Measurements from ENCODE around the gene GFOD1. TPM values are rescaled to one million over a fixed set of nuclear protein-coding genes. Genes with fewer than 3 reads are reported as not detected.

GFOD1 gene
- total and polyA plus RNA-seq, 2 of the 4 experiments (the other 2 are of a cell fraction) = 1.8 to 3.4 TPM

GRCh38 chr6:13348334-13349113 is 138.9 kb downstream of the GFOD1 start (continued):
- TF ChIP-seq, protein P1, sequence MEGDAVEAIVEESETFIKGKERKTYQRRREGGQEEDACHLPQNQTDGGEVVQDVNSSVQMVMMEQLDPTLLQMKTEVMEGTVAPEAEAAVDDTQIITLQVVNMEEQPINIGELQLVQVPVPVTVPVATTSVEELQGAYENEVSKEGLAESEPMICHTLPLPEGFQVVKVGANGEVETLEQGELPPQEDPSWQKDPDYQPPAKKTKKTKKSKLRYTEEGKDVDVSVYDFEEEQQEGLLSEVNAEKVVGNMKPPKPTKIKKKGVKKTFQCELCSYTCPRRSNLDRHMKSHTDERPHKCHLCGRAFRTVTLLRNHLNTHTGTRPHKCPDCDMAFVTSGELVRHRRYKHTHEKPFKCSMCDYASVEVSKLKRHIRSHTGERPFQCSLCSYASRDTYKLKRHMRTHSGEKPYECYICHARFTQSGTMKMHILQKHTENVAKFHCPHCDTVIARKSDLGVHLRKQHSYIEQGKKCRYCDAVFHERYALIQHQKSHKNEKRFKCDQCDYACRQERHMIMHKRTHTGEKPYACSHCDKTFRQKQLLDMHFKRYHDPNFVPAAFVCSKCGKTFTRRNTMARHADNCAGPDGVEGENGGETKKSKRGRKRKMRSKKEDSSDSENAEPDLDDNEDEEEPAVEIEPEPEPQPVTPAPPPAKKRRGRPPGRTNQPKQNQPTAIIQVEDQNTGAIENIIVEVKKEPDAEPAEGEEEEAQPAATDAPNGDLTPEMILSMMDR (conservative IDR thresholded peaks at IDR 0.05; ENCODE audit: low read depth, low read length) = no peak

GRCh38 chr6:13346245-13346644 is 141.2 kb downstream of the GFOD1 start:
- intact Hi-C loops (cut with micrococcal nuclease) (no loop called here), dilution Hi-C loops (cut with HindIII; ENCODE audit: low sequenced_read_pairs, unreplicated experiment) (no loop called here), in situ Hi-C loops (cut with MboI; ENCODE audit: low sequenced_read_pairs) (no loop called here)
- H4K8ac ChIP-seq (ENCODE audit: low read depth in 2 of 2, low read length in 2 of 2) = no peak overlapping the region
- H3K27ac ChIP-seq (ENCODE audit: insufficient read depth, low read length) = no peak overlapping the region
- H3K36me3 ChIP-seq (ENCODE audit: control insufficient read depth, insufficient read depth, low read length) = no peaks in the 10 kb centered on the region
- no peaks in the 10 kb centered on the region for H3K79me1 ChIP-seq (ENCODE audit: low read depth in 1 of 2, low read length in 2 of 2)
- ATAC-seq (ENCODE audit: low read depth) (no peak), DNase-seq (no peak)
- H2BK20ac ChIP-seq (ENCODE audit: low read depth, low read length) = no peak overlapping the region
- POLR2A ChIA-PET (ENCODE audit: unreplicated experiment) = no interaction called here
- no peak overlapping the region for H2BK15ac ChIP-seq (ENCODE audit: low read depth, low read length)
- no peaks in the 10 kb centered on the region for H4K20me1 ChIP-seq (ENCODE audit: insufficient read depth, low read length)
- H3K4ac ChIP-seq (ENCODE audit: low read depth, low read length) = no peak overlapping the region
- H3K23ac ChIP-seq (ENCODE audit: low read depth, low read length) = no peak overlapping the region
- no peaks in the 10 kb centered on the region for H3K4me1 ChIP-seq (ENCODE audit: control insufficient read depth, insufficient read depth, low read length)
- no peak overlapping the region for H2AK9ac ChIP-seq (replicated peaks; ENCODE audit: low read depth, low read length, poor library complexity)
- no peak overlapping the region for H2BK120ac ChIP-seq (ENCODE audit: low read depth, low read length)
- peaks cover 2% of the 10 kb centered on the region; the same call in 1 of the 2 replicates for H3K9me3 ChIP-seq (ENCODE audit: control insufficient read depth, insufficient read depth, low read length)
- no peak overlapping the region for H3K56ac ChIP-seq (ENCODE audit: extremely low read depth, insufficient read depth, low read length)
- H3K4me3 ChIP-seq (ENCODE audit: insufficient read depth, low read depth, low read length) = no peak overlapping the region
- no peak overlapping the region for H2AK5ac ChIP-seq (ENCODE audit: low read depth, low read length)
- CTCF ChIA-PET = no interaction called here
- TF ChIP-seq MXI1 (IDR thresholded peaks at IDR 0.05; ENCODE audit: borderline replicate concordance, low read depth, low read length) = no peak
- TF ChIP-seq MAFK (IDR thresholded peaks at IDR 0.05; ENCODE audit: low read depth, low read length) = no peak
- no peak for TF ChIP-seq RCOR1 (IDR thresholded peaks at IDR 0.05; ENCODE audit: insufficient replicate concordance, low read length)
- TF ChIP-seq, protein P2, sequence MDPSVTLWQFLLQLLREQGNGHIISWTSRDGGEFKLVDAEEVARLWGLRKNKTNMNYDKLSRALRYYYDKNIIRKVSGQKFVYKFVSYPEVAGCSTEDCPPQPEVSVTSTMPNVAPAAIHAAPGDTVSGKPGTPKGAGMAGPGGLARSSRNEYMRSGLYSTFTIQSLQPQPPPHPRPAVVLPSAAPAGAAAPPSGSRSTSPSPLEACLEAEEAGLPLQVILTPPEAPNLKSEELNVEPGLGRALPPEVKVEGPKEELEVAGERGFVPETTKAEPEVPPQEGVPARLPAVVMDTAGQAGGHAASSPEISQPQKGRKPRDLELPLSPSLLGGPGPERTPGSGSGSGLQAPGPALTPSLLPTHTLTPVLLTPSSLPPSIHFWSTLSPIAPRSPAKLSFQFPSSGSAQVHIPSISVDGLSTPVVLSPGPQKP (IDR thresholded peaks at IDR 0.05; ENCODE audit: borderline replicate concordance, low read depth, low read length) = no peak
- no peak overlapping the region for H4K91ac ChIP-seq (ENCODE audit: insufficient read depth, low read depth, low read length)
- H2BK5ac ChIP-seq (ENCODE audit: low read depth, low read length, poor library complexity, severe bottlenecking) = no peak overlapping the region
- no TSS peak for BruUV-seq (replicated peaks)
- no peak overlapping the region for H3K4me2 ChIP-seq (ENCODE audit: low read depth, low read length)
- H3K27me3 ChIP-seq (ENCODE audit: control insufficient read depth, insufficient read depth, low read length) = no peaks in the 10 kb centered on the region
- no peak overlapping the region for H3K18ac ChIP-seq (ENCODE audit: low read depth, low read length)
- H2AFZ ChIP-seq (replicated peaks; ENCODE audit: low read length, poor library complexity) = no peak overlapping the region
- no peak overlapping the region for H4K5ac ChIP-seq (ENCODE audit: low read depth, low read length)
- H3K14ac ChIP-seq (replicated peaks; ENCODE audit: low read depth, low read length) = no peak overlapping the region
- no CpG with 5 or more reads among the region's 5 CpGs for WGBS, 2 experiments (ENCODE audit: extremely low coverage in 2 of 2, insufficient read length in 1 of 2)
- no peak overlapping the region for H3K9ac ChIP-seq (ENCODE audit: low read depth, low read length)
- H3K9me1 ChIP-seq (ENCODE audit: insufficient read depth, low read length) = no peaks in the 10 kb centered on the region
